GM19099 (cell line): Measurements from ENCODE around the gene CHRNA7.

Experiments used
- POLR2A ChIP-seq: IDR thresholded peaks from 3 replicates; pipeline ENCODE4 v1.6.1; 2011; ENCODE audit warnings: low read depth; ENCODE audit not compliant: insufficient read length; ENCODE audit errors: extremely low read depth

The CHRNA7 gene

DNA sequence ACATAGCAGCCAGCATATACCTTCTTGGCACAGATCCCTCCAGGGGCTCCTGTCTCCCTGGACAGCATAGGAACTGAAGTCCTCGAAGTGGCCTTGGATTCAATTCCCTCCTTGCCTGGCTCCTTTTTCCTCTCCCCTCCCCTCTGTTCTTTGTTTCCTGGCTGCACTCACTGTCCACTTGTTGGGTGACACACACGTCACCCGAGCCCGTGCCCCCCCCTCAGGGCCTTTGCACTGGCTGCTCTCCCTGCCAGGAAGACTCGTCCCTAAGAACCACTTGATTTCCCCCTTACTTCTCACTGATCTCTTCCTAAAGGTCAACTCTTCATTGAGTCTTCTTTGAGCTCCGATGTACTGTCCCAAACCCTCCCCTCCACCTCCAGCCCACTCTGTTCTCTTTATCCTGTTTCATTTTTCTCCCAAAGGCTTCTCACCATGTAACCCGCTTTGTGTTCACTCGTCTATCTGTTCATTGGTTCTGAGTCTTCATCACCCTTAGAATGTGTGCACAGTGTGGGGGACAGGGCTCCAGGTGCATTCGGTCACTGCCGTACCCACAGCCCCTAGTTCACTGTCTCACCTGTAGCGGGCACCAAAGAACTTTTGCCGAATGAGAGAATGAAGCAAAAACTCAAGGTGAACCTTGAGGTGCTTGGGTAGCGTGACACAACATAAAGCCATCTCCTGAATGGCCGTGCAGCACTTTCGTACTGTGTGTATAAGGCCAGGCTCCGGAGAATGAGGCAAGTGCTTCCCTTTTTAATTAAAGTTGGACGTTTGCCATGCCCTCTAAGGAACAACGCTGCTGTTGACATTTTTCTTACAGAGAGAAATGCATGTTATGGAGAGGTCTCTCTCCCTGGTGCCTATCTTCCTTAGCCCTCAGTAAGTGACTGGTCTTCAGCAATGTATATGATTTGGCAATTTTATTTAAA lies 74.0 kb downstream of the CHRNA7 start:
- no peak for TF ChIP-seq POLR2A

DNA sequence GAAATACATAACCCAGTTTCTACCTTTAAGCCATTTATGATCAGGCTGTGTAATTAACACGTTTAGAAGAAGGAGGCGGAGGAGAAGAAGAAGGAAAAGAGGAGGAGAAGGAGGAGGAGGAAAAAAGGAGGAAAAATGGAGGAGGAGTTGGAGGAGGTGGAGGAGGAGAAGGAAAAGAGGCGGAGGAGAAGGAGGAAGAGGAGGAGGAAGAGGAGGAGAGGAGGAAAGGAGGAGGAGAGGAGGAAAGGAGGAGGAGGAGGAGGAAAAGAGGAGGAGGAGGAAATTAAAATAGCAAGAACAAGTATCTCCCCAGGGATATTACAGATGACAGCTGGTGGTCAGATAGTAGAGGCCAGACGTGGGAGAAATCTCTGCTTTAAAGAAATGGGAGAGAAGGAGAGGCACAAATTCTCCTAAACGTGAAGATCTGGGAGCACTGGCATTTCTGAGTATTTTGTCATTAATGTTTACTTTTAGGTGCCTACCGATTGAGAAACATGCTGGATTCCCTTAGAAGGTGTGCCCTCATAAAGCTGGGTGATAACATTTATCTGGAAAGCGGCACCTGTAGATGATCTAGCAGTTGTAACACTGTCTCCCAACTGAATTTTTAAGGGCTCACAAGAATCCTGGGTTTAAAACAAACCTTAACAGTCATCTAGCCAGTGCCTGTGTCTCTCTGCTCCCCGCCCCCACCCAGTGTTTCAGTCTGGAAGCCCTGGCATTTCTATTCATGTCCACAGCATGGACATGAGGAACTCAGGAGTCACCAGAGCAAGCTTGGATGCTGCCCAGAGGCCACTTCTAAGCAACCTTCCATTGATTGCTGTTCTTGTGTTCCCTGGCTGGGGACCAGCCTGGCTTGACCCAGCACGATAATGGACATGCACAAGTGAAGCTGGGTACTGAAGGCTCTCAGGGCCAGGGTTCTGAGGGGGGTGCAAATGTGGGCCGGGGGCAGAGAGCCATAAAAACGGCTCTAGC lies 75.2 kb downstream of the CHRNA7 start:
- TF ChIP-seq POLR2A = no peak

DNA sequence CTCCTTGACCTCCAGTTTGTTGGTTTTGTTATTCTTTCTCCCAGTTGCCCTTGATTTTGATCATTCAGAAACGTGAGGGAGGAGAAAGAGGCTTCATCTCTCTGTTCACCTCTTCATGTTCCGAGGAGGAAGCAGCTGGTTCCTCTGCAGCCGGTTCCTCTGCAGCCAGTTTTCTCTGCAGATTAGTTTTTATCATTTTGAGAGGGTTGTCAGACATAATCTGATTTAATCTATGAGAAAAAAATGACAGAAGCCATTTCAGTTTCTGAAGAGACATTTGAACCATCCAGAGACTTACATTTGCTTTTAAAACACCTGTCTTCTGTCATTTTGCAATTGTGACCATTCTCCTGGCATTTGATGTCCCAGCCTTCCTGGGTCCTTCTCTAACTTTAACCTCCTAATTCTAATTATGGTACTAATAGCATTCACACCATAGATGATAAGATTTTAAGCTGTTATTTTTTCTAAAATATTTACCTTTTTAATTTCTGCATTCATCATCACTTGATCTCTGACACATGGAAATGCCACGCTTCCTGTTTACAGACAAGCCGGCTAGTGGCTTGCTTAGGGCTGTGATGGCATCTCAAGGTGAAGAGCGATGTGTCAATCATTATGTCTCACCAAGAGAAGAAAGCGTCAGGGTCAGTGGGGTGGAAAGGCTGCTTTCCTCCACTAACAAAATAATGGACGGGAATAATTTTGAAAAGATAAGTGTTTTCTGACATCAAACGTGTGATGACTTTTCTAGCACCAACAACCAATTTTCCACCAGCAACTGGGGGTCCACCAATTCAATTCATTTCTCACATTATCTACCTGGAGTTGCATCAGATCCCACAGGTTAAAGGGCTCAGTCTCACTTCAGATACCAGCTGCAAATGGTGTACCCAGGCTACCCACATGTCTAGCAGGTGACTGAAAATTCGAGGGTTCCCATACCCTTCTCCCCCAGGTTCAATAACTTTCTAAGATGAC lies 76.4 kb downstream of the CHRNA7 start:
- no peak for TF ChIP-seq POLR2A

DNA sequence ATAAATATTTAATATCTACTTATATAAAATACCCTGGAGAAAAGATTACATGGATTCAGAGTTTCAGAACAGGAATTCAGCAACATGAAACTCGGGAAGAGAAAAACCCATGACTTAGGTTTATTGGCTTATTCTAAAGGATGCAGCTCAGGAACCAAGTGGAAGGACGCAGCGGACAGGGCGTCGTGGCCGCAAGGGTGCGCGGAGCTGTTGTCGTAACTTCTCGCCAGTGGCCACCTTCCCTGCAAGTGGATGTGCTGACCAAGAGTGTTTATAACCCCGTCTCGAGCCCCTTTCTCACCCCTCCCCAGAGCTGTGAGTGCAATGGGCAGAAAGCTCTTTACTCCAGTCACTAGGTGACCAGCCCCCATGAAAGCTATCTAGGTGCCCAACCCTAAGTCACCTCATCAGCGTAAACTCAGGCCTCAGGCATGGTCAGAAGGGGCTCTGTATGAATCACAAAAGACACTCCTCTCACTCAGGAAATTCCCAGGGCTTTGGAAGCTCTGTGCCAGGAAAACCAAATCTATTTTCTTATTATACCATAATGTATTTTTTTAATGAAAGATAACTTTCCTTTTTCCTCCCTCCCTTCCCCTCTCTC lies 77.3 kb downstream of the CHRNA7 start:
- no peak for TF ChIP-seq POLR2A

DNA sequence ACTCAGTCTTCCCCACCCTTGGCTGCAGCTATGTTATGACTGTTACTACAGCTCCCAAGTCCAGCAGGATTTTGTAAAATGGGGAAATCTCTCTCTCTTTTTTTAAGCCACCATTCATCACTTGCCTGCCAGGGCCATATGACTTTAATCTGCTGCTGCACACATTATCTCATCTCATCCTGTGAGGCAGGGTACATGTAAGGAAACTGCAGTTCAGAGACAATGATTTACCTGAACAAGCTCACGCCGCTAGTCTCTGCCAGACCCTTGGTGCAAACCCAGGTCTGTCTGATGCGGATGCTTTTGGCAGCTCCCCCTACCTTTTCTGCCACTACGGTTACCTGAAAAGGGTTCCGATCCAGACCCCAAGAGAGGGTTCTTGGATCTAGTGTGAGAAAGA lies 78.3 kb downstream of the CHRNA7 start:
- no peak for TF ChIP-seq POLR2A

DNA sequence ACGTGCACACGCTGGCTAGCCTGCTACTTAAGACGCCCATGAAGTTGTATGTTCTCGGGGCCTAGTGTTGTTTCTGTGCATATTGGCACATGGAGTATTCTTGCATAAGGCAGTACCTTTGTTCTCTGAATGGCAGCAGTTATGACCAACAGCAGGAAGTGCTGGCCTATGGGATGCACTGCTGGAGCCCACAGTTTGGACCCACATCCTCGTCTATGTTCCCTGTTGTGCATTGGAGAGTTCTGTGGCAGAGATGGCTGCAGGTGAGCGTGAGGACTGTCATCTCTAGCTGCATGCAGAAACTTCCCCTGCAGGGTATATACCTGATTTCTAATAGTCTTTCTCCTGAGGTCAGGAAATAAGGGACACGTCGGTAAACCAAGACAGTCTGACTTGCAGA lies 81.8 kb downstream of the CHRNA7 start:
- no peak for TF ChIP-seq POLR2A

DNA sequence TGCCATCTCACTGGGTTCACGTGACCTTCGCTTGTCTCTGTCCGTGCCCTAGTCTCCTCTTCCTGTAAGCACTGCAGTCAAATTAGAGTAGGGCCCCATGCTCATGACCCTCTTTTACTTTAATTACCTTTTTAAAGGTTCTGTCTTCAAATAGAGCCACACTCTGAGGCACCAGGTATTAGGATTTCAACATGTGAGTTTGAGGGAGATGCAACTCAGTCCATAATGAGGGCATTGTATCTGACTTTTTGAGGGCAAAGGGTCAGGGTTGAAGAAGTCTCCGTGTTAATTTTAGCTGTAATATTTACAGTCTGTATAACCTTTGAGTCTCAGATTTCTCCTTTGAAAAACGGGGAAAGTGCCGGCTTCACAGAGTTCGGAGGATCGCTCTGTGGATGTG lies 82.9 kb downstream of the CHRNA7 start:
- no peak for TF ChIP-seq POLR2A

DNA sequence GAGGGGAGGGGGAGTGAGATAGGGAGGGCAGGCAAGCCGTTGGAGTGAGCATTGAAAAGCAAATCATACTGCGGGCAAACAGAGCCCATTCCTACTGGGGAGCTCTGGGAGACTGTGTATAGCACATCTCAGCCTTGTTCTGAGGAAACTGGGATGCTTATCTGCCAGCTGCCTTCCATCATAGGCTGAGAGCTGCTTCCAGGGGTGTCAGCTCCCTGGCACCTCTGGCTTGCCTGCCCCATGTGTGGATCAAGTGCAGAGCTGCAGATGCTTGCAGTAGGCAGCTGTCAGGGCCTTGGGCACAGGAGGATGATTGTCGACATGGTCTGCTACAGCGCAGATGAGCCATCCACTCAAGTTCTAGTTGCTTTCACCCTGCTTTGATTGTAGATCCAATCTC lies 86.8 kb downstream of the CHRNA7 start:
- TF ChIP-seq POLR2A = no peak

DNA sequence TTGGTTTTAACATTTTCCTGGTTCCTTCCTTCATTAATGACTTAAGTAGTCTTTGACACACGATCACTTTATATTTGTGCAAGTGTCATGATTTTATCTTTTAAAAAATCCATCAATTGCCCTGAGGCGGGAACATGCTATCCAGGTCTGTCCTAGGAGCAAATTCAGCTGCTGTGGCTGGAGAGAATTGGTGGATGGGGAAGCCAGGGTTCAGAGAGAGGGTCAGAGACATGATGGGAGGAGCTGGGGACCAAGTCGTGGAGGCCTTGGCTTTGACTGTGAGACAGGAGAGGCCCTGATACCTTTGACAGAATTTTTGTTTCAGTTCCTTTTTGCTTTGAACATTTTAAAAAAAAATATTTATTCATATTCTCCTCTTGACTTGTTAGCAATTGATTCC lies 89.0 kb downstream of the CHRNA7 start:
- TF ChIP-seq POLR2A = no peak

DNA sequence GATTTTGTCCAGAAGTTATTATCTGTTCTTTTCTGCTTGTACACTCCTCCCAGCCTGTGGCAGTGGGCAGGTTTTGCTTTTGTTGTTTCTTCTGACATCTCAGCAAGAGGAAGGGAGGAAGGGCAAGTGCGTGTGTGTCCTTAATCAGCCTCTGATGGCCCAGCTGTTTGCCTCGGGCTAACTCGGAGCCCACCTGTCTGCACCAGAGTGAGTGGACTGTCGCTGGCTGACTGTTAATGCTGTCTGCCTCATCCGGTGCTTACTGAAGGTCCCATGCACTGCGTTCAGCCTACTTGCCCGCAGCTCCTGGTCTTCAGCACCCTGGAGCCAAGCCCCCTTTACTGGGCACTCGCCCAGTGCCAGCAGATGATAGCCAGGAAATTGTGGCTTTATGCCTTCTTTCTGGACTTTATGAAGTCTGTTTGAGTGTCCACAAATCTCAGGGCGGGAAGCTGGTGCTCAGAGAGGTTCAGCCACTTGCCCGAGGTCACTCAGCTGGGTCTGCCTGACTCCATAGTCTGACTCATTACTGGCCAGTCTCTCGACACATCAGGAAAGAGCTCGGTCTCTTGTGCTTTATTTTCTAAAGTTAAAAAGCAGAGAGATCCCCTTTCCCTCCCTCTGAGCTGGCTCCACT lies 89.5 kb downstream of the CHRNA7 start:
- no peak for TF ChIP-seq POLR2A

DNA sequence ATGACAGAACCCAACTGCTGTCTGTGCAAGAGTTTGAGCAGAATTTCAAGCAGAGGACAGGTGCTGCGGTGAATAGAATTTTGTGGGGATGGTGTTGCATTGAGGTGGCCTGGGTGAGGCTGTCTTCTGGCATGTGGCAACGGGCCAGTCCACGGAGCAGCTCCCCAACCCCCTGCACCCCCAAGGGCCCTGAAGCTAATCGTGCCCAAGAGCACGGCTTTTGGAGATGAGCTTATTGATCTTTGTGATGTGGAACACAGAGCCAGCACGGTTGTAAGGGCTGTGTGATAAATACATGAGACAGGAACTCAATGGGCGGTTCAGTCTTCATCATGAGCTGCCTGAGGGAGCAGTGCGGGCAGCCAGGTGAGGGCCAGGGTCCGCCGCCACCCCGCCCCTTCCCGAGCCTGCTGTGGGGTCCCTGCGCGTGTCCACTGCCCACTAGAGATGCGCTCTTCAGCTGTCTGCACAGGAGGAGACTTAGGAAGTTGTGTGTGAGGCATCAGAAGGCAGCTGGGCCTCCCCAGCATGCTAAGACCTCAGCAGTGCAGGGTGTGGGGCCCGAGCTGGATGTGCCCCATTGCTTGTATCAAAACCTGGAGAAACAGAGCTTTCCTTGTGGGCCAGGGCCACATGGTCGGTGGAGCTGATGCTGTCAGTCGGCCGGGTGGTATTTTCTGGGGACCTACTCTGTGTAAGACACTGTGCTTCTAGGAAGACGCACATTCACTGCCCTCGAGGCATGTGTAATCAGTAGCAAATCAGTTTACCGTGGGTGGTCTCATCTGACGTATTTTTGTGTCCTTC lies 90.5 kb downstream of the CHRNA7 start:
- TF ChIP-seq POLR2A = no peak

DNA sequence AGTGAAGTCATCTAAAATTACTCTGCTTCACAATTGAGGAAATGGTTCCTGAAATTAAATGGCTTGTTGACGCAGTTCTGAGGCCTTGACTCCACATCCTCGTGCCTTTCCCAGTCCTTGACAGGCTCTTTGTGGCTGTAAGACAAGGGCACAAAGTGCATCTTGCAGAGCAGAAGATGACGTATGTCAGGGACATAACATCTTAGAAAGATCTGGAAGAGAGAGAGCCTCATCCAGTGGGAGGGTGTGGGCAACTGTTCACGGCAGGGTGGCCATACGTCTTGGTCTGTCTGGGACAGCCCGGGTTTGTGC lies 91.0 kb downstream of the CHRNA7 start:
- TF ChIP-seq POLR2A = no peak

DNA sequence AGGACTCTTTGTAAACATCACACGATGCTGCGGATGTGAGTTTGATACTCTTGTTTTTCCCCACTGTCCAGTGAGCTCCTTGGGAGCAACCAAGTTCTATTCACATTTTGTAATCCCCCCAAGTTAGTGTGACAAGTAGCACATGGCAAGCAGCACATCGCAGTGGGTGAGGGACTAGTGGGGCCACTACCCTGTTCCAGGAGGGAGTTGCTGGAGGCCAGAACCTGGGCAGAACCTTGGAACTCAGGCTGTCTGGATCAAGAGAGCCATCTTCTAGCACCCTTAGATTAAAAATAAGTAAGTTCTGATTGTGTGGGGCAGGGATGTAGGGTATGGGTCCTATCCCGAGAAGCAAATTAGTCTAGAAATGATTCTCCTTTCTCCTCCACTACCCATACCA lies 91.7 kb downstream of the CHRNA7 start:
- no peak for TF ChIP-seq POLR2A
